ENCODE data around the gene CREB3L2.

GRCh38 chr7:137987563-137987962, 14.3 kb downstream of the CREB3L2 start:
- TF ChIP-seq CTCF (IDR thresholded peaks at IDR 0.05) = no peak
- TF ChIP-seq POLR2AphosphoS5 (IDR thresholded peaks at IDR 0.05) = no peak
- no peak for TF ChIP-seq POLR2A (IDR thresholded peaks at IDR 0.05)
- no peak for TF ChIP-seq EP300 (IDR thresholded peaks at IDR 0.05; ENCODE audit: low read depth)
